Neural progenitor cell (in vitro differentiated cells): ENCODE data around the gene ZNF827. TPM values are rescaled to one million over a fixed set of nuclear protein-coding genes. Genes with fewer than 3 reads are reported as not detected.

Source experiments
- DNase-seq: peaks from one replicate; pipeline ENCODE4 v3.0.0-alpha.2; 2016; ENCODE audit warnings: low spot score
- H2AFZ ChIP-seq: fragments of 200-600 bp; sonication (generic); replicated peaks from 2 replicates; pipeline ENCODE4 v1.6.1; 2016; ENCODE audit warnings: antibody characterized with exemption
- H3F3A ChIP-seq: fragments of 200-600 bp; sonication (generic); 2 replicates; pipeline ENCODE4 v1.6.1; 2016; ENCODE audit warnings: antibody characterized with exemption, low read depth
- H3K27ac ChIP-seq: fragments of 200-600 bp; sonication (generic); 2 replicates; pipeline ENCODE4 v1.5.1; 2016; ENCODE audit warnings: mild to moderate bottlenecking
- H3K27me3 ChIP-seq: fragments of 200-600 bp; sonication (generic); 2 replicates; pipeline ENCODE4 v1.6.1; 2016; ENCODE audit warnings: mild to moderate bottlenecking, moderate library complexity
- H3K36me3 ChIP-seq: fragments of 200-600 bp; sonication (generic); 2 replicates; pipeline ENCODE4 v1.5.1; 2016
- H3K4me1 ChIP-seq: fragments of 200-600 bp; sonication (generic); 2 replicates; pipeline ENCODE4 v1.6.1; 2016; ENCODE audit warnings: mixed run types
- H3K4me2 ChIP-seq: fragments of 200-600 bp; sonication (generic); 2 replicates; pipeline ENCODE4 v1.6.1; 2016
- H3K4me3 ChIP-seq: fragments of 200-600 bp; sonication (generic); 2 replicates; pipeline ENCODE4 v1.5.1; 2016
- H3K79me2 ChIP-seq: fragments of 200-600 bp; sonication (generic); 2 replicates; pipeline ENCODE4 v1.6.1; 2016; ENCODE audit warnings: low read depth
- H3K9ac ChIP-seq: fragments of 200-600 bp; sonication (generic); 2 replicates; pipeline ENCODE4 v1.6.1; 2016
- H3K9me3 ChIP-seq: fragments of 200-600 bp; sonication (generic); 2 replicates; pipeline ENCODE4 v1.5.1; 2016; ENCODE audit warnings: low read depth
- H4K20me1 ChIP-seq: fragments of 200-600 bp; sonication (generic); 2 replicates; pipeline ENCODE4 v1.6.1; 2016; ENCODE audit warnings: low read depth
- H3K27ac Mint-ChIP-seq: 3 replicates; pipeline ENCODE4 v1.8.0; 2021; ENCODE audit warnings: mixed read lengths
- H3K27me3 Mint-ChIP-seq: 2 replicates; pipeline ENCODE4 v1.8.0; 2022; ENCODE audit warnings: low read depth, mild to moderate bottlenecking, inconsistent platforms, moderate library complexity, mixed read lengths; ENCODE audit not compliant: insufficient read depth
- H3K36me3 Mint-ChIP-seq: 3 replicates; pipeline ENCODE4 v1.8.0; 2021; ENCODE audit warnings: mixed read lengths
- H3K4me1 Mint-ChIP-seq: 3 replicates; pipeline ENCODE4 v1.8.0; 2021; ENCODE audit warnings: mixed read lengths
- H3K4me3 Mint-ChIP-seq: 3 replicates; pipeline ENCODE4 v1.8.0; 2021; ENCODE audit warnings: mild to moderate bottlenecking, moderate library complexity, mixed read lengths
- H3K9me3 Mint-ChIP-seq: 3 replicates; pipeline ENCODE4 v1.8.0; 2020; ENCODE audit warnings: mixed read lengths
- CTCF ChIP-seq: fragments of 200-600 bp; sonication (generic); IDR thresholded peaks from 2 replicates; pipeline ENCODE4 v1.5.1; 2017; ENCODE audit warnings: antibody characterized with exemption, mild to moderate bottlenecking
- EZH2 ChIP-seq: fragments of 200-600 bp; sonication (generic); IDR thresholded peaks from 2 replicates; pipeline ENCODE4 v1.6.1; 2017; ENCODE audit warnings: antibody characterized with exemption, mild to moderate bottlenecking, moderate library complexity
- EZH2phosphoT487 ChIP-seq: fragments of 200-600 bp; sonication (generic); IDR thresholded peaks from 2 replicates; pipeline ENCODE4 v1.6.1; 2017; ENCODE audit warnings: antibody characterized with exemption
- total RNA-seq: library from RNA; depleted of rRNA; stranded (reverse); fragments of >200 nt; gene quantifications from 2 replicates; pipeline ENCODE4 v1.2.3, GENCODE V29; 2015; ENCODE audit warnings: low replicate concordance

Gene ZNF827
- total RNA-seq, 1 donor from 2014 or later = 7.7 TPM

GRCh38 chr4:145731028-145731427 is 207.6 kb downstream of the ZNF827 start:
- Histone ChIP-seq H2AFZ (no peak overlapping the region), H3F3A (peaks cover 24% of the 10 kb centered on the region), H3K9ac (no peak overlapping the region), H3K79me2 (no peaks in the 10 kb centered on the region), H3K9me3 (no peaks in the 10 kb centered on the region), H3K4me3 (no peak overlapping the region), H3K4me1 (peaks cover 16% of the 10 kb centered on the region), H3K36me3 (no peaks in the 10 kb centered on the region), H4K20me1 (no peaks in the 10 kb centered on the region), H3K4me2 (no peak overlapping the region), H3K27me3 (no peaks in the 10 kb centered on the region), H3K27ac (no peak overlapping the region)
- H3K4me3 Mint-ChIP-seq = no peak overlapping the region
- no peaks in the 10 kb centered on the region for H3K36me3 Mint-ChIP-seq
- H3K27ac Mint-ChIP-seq = peak overlapping the region; percentile 50
- no peak for TF ChIP-seq EZH2phosphoT487
- no peak for TF ChIP-seq CTCF
- TF ChIP-seq EZH2 = no peak
- no peak for DNase-seq
- H3K27me3 Mint-ChIP-seq = peaks cover 9% of the 10 kb centered on the region
- H3K4me1 Mint-ChIP-seq = peaks cover 40% of the 10 kb centered on the region
- peaks cover 3% of the 10 kb centered on the region for H3K9me3 Mint-ChIP-seq

GRCh38 chr4:145730026-145730425 is 208.6 kb downstream of the ZNF827 start:
- H3K27ac Mint-ChIP-seq = no peak overlapping the region

GRCh38 chr4:145723336-145723735 is 215.3 kb downstream of the ZNF827 start:
- no peak overlapping the region for H3K9ac ChIP-seq
- no peaks in the 10 kb centered on the region for H3K27me3 ChIP-seq
- H4K20me1 ChIP-seq = no peaks in the 10 kb centered on the region
- no peak overlapping the region for H3K27ac ChIP-seq
- H3K4me3 Mint-ChIP-seq = no peak overlapping the region
- peaks cover 15% of the 10 kb centered on the region for H3K4me1 ChIP-seq
- TF ChIP-seq EZH2 = no peak
- H3K27ac Mint-ChIP-seq = no peak overlapping the region
- DNase-seq = no peak
- no peaks in the 10 kb centered on the region for H3K27me3 Mint-ChIP-seq
- H3K4me1 Mint-ChIP-seq = peaks cover 15% of the 10 kb centered on the region
- H3F3A ChIP-seq = peaks cover 15% of the 10 kb centered on the region
- no peaks in the 10 kb centered on the region for H3K79me2 ChIP-seq
- H3K36me3 ChIP-seq = no peaks in the 10 kb centered on the region
- peaks cover 14% of the 10 kb centered on the region for H3K9me3 Mint-ChIP-seq
- H3K36me3 Mint-ChIP-seq = no peaks in the 10 kb centered on the region
- no peak overlapping the region for H2AFZ ChIP-seq
- no peak overlapping the region for H3K4me2 ChIP-seq
- no peaks in the 10 kb centered on the region for H3K9me3 ChIP-seq
- no peak overlapping the region for H3K4me3 ChIP-seq

More at GRCh38 chr4:145730026-145730425, 208.6 kb downstream of the ZNF827 start:
- Histone ChIP-seq H3K36me3 (no peaks in the 10 kb centered on the region), H3F3A (peaks cover 24% of the 10 kb centered on the region), H3K9me3 (no peaks in the 10 kb centered on the region), H3K27ac (no peak overlapping the region), H3K79me2 (no peaks in the 10 kb centered on the region), H2AFZ (peak overlapping the region; percentile 6), H3K9ac (no peak overlapping the region), H4K20me1 (no peaks in the 10 kb centered on the region), H3K27me3 (no peaks in the 10 kb centered on the region), H3K4me2 (no peak overlapping the region), H3K4me1 (peaks cover 16% of the 10 kb centered on the region), H3K4me3 (no peak overlapping the region)
- peaks cover 9% of the 10 kb centered on the region for H3K27me3 Mint-ChIP-seq
- no peaks in the 10 kb centered on the region for H3K36me3 Mint-ChIP-seq
- no peak for DNase-seq
- no peak overlapping the region for H3K4me3 Mint-ChIP-seq
- H3K4me1 Mint-ChIP-seq = peaks cover 30% of the 10 kb centered on the region
- H3K9me3 Mint-ChIP-seq = peaks cover 3% of the 10 kb centered on the region
- TF ChIP-seq EZH2phosphoT487 = no peak
- no peak for TF ChIP-seq EZH2
- no peak for TF ChIP-seq CTCF

GRCh38 chr4:145722561-145722960 is 216.1 kb downstream of the ZNF827 start:
- H2AFZ ChIP-seq = no peak overlapping the region
- H3K4me1 ChIP-seq = peaks cover 15% of the 10 kb centered on the region
- no peaks in the 10 kb centered on the region for H3K36me3 ChIP-seq
- peaks cover 15% of the 10 kb centered on the region for H3F3A ChIP-seq
- H3K4me2 ChIP-seq = no peak overlapping the region
- H3K4me1 Mint-ChIP-seq = peaks cover 15% of the 10 kb centered on the region
- H3K79me2 ChIP-seq = no peaks in the 10 kb centered on the region
- no peak overlapping the region for H3K9ac ChIP-seq
- H3K9me3 Mint-ChIP-seq = peaks cover 14% of the 10 kb centered on the region
- H3K4me3 ChIP-seq = no peak overlapping the region
- TF ChIP-seq EZH2phosphoT487 (no peak), CTCF (no peak)
- H3K27me3 ChIP-seq = no peaks in the 10 kb centered on the region
- H4K20me1 ChIP-seq = no peaks in the 10 kb centered on the region
- no peaks in the 10 kb centered on the region for H3K27me3 Mint-ChIP-seq
- no peak overlapping the region for H3K27ac Mint-ChIP-seq
- no peaks in the 10 kb centered on the region for H3K36me3 Mint-ChIP-seq
- no peak for DNase-seq
- H3K27ac ChIP-seq = no peak overlapping the region
- no peaks in the 10 kb centered on the region for H3K9me3 ChIP-seq
- no peak overlapping the region for H3K4me3 Mint-ChIP-seq
